ENCODE results near the gene SLC8B1. TPM values are rescaled to one million over a fixed set of nuclear protein-coding genes. Genes with fewer than 3 reads are reported as not detected.

The SLC8B1 gene
- total and polyA plus RNA-seq, 4 donors = 9.9 to 23.8 (median 14.2) TPM

DNA sequence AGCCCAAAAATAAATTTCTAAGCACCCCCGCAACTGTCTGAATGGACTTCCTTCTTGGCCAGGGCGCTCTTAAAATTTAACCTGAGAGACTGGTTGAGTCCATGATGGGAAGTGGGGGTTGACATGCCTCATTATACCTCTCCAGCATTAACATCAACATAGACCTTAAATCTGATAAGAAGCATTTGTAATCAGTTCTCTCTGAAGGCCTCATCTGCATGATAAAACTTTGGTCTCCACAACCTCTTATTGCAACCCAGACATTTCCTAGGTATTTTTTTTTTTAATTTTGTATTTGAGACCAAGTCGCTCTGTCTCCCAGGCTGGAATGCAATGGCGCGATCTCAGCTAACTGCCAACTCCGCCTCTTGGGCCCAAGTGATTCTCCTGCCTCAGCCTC, 10.4 kb upstream of the SLC8B1 start:
- WGBS = 96% methylated on average over 6 of the region's 6 CpGs
- Histone ChIP-seq H3K27ac (ENCODE audit: low read depth in 1 of 2, low read length in 2 of 2) (no peak overlapping the region), H3K4me3 (ENCODE audit: low read depth in 1 of 3, low read length in 3 of 3) (no peak overlapping the region), H3K27me3 (ENCODE audit: control insufficient read depth in 4 of 4, insufficient read depth in 4 of 4, low read length in 3 of 4) (no peaks in the 10 kb centered on the region), H3K9ac (ENCODE audit: low read depth in 1 of 2, low read length in 2 of 2) (no peak overlapping the region), H3K36me3 (ENCODE audit: control insufficient read depth in 4 of 4, insufficient read depth in 3 of 4, low read depth in 1 of 4, low read length in 3 of 4) (no peaks in the 10 kb centered on the region), H3K9me3 (ENCODE audit: control insufficient read depth in 4 of 4, low read length in 3 of 4) (no peaks in the 10 kb centered on the region), H3K4me1 (ENCODE audit: control insufficient read depth in 4 of 4, insufficient read depth in 4 of 4, low read length in 3 of 4) (no peaks in the 10 kb centered on the region)
- TF ChIP-seq HNF4G (IDR thresholded peaks at IDR 0.05) (no peak), FOXA1 (IDR thresholded peaks at IDR 0.05) (no peak), RAD21 (IDR thresholded peaks at IDR 0.05) (no peak), HNF4A (conservative IDR thresholded peaks at IDR 0.05) (no peak), FOXA2 (IDR thresholded peaks at IDR 0.05) (no peak)
- TF ChIP-seq, protein P1, sequence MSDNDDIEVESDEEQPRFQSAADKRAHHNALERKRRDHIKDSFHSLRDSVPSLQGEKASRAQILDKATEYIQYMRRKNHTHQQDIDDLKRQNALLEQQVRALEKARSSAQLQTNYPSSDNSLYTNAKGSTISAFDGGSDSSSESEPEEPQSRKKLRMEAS (IDR thresholded peaks at IDR 0.05) = no peak
- no peak for DNase-seq (ENCODE audit: low spot score)

DNA sequence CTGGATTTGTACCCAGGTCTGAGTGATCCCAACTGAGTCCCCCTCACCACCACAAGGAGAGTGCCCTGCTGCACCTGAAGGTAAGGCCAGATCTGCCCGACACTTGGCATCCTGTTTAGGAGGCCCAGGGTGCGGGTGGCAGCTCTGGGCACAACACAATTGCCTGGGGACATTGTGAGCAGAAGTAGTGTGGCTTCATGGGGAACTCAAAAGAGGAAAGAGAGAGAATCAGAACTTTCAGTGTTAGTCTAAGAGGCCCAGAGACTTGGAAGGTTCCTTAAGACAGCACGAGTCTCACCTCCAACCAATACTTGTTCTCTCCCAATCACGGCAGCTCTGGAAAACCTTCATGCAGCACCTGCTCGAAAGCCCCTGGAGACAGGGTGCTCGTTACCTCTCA, 6.6 kb upstream of the SLC8B1 start:
- H3K9me3 ChIP-seq (ENCODE audit: control insufficient read depth in 4 of 4, low read length in 3 of 4) = no peaks in the 10 kb centered on the region
- no peak overlapping the region for H3K9ac ChIP-seq (ENCODE audit: low read depth in 1 of 2, low read length in 2 of 2)
- no peak for DNase-seq (ENCODE audit: low spot score)
- WGBS = 91% methylated on average over 6 of the region's 6 CpGs
- H3K27me3 ChIP-seq (ENCODE audit: control insufficient read depth in 4 of 4, insufficient read depth in 4 of 4, low read length in 3 of 4) = no peaks in the 10 kb centered on the region
- H3K36me3 ChIP-seq (ENCODE audit: control insufficient read depth in 4 of 4, insufficient read depth in 3 of 4, low read depth in 1 of 4, low read length in 3 of 4) = no peaks in the 10 kb centered on the region
- TF ChIP-seq FOXA1 (IDR thresholded peaks at IDR 0.05) = no peak
- no peak for TF ChIP-seq HNF4G (IDR thresholded peaks at IDR 0.05)
- no peak for TF ChIP-seq TAF1 (conservative IDR thresholded peaks at IDR 0.05)
- no peak for TF ChIP-seq FOXA2 (IDR thresholded peaks at IDR 0.05)
- no peak for TF ChIP-seq RAD21 (IDR thresholded peaks at IDR 0.05)
- TF ChIP-seq, protein P2, sequence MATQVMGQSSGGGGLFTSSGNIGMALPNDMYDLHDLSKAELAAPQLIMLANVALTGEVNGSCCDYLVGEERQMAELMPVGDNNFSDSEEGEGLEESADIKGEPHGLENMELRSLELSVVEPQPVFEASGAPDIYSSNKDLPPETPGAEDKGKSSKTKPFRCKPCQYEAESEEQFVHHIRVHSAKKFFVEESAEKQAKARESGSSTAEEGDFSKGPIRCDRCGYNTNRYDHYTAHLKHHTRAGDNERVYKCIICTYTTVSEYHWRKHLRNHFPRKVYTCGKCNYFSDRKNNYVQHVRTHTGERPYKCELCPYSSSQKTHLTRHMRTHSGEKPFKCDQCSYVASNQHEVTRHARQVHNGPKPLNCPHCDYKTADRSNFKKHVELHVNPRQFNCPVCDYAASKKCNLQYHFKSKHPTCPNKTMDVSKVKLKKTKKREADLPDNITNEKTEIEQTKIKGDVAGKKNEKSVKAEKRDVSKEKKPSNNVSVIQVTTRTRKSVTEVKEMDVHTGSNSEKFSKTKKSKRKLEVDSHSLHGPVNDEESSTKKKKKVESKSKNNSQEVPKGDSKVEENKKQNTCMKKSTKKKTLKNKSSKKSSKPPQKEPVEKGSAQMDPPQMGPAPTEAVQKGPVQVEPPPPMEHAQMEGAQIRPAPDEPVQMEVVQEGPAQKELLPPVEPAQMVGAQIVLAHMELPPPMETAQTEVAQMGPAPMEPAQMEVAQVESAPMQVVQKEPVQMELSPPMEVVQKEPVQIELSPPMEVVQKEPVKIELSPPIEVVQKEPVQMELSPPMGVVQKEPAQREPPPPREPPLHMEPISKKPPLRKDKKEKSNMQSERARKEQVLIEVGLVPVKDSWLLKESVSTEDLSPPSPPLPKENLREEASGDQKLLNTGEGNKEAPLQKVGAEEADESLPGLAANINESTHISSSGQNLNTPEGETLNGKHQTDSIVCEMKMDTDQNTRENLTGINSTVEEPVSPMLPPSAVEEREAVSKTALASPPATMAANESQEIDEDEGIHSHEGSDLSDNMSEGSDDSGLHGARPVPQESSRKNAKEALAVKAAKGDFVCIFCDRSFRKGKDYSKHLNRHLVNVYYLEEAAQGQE (IDR thresholded peaks at IDR 0.05) = no peak
- no peak overlapping the region for H3K27ac ChIP-seq (ENCODE audit: low read depth in 1 of 2, low read length in 2 of 2)
- no peak overlapping the region for H3K4me3 ChIP-seq (ENCODE audit: low read depth in 1 of 3, low read length in 3 of 3)
- H3K4me1 ChIP-seq (ENCODE audit: control insufficient read depth in 4 of 4, insufficient read depth in 4 of 4, low read length in 3 of 4) = no peaks in the 10 kb centered on the region

DNA sequence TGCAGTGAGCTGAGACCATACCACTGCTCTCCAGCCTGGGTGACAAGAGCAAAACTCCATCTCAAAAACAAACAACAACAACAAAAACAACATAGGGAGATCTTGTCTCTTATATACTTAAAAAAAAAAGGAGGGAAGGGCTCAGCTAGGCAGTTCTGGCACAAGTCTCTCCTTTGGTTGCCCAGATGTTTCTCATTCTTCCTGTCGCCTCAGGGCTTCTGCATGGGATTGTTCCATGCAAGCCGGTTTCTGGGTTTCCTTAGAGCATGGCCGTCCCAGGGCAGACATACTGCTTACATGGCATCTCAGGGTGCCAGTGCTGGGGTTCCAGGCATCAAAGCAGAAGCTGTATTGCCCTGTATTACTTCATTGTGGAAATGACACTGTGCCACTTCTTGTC, 5.2 kb upstream of the SLC8B1 start:
- H3K36me3 ChIP-seq (ENCODE audit: control insufficient read depth in 4 of 4, insufficient read depth in 3 of 4, low read depth in 1 of 4, low read length in 3 of 4) = no peaks in the 10 kb centered on the region
- TF ChIP-seq, protein P1 (IDR thresholded peaks at IDR 0.05) = no peak
- TF ChIP-seq, protein P3, sequence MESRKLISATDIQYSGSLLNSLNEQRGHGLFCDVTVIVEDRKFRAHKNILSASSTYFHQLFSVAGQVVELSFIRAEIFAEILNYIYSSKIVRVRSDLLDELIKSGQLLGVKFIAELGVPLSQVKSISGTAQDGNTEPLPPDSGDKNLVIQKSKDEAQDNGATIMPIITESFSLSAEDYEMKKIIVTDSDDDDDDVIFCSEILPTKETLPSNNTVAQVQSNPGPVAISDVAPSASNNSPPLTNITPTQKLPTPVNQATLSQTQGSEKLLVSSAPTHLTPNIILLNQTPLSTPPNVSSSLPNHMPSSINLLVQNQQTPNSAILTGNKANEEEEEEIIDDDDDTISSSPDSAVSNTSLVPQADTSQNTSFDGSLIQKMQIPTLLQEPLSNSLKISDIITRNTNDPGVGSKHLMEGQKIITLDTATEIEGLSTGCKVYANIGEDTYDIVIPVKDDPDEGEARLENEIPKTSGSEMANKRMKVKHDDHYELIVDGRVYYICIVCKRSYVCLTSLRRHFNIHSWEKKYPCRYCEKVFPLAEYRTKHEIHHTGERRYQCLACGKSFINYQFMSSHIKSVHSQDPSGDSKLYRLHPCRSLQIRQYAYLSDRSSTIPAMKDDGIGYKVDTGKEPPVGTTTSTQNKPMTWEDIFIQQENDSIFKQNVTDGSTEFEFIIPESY (IDR thresholded peaks at IDR 0.05) = no peak
- TF ChIP-seq JUND (IDR thresholded peaks at IDR 0.05) (no peak), EGR1 (IDR thresholded peaks at IDR 0.05; ENCODE audit: low read depth in 2 of 2) (no peak), GABPA (IDR thresholded peaks at IDR 0.05 in 1 of 2, conservative IDR thresholded peaks at IDR 0.05 in 1 of 2) (no peak), RXRA (IDR thresholded peaks at IDR 0.05) (no peak)
- TF ChIP-seq, protein P4, sequence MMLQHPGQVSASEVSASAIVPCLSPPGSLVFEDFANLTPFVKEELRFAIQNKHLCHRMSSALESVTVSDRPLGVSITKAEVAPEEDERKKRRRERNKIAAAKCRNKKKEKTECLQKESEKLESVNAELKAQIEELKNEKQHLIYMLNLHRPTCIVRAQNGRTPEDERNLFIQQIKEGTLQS (IDR thresholded peaks at IDR 0.05) = no peak
- H3K4me3 ChIP-seq (ENCODE audit: low read depth in 1 of 3, low read length in 3 of 3) = no peak overlapping the region
- no peaks in the 10 kb centered on the region for H3K27me3 ChIP-seq (ENCODE audit: control insufficient read depth in 4 of 4, insufficient read depth in 4 of 4, low read length in 3 of 4)
- WGBS = 92% methylated on average over 3 of the region's 3 CpGs
- no peak for DNase-seq (ENCODE audit: low spot score)
- H3K27ac ChIP-seq (ENCODE audit: low read depth in 1 of 2, low read length in 2 of 2) = no peak overlapping the region
- peaks cover 0 to 3% (median 0%) of the 10 kb centered on the region in 4 donors for H3K4me1 ChIP-seq (ENCODE audit: control insufficient read depth in 4 of 4, insufficient read depth in 4 of 4, low read length in 3 of 4)
- no peaks in the 10 kb centered on the region for H3K9me3 ChIP-seq (ENCODE audit: control insufficient read depth in 4 of 4, low read length in 3 of 4)
- H3K9ac ChIP-seq (ENCODE audit: low read depth in 1 of 2, low read length in 2 of 2) = no peak overlapping the region
